HK-2 (cell line): ENCODE data around the gene ARID5B.

Experiments used
- DNase-seq: peaks from one replicate; pipeline ENCODE4 v3.0.0-alpha.2; 2018; ENCODE audit not compliant: unreplicated experiment

Gene ARID5B

DNA sequence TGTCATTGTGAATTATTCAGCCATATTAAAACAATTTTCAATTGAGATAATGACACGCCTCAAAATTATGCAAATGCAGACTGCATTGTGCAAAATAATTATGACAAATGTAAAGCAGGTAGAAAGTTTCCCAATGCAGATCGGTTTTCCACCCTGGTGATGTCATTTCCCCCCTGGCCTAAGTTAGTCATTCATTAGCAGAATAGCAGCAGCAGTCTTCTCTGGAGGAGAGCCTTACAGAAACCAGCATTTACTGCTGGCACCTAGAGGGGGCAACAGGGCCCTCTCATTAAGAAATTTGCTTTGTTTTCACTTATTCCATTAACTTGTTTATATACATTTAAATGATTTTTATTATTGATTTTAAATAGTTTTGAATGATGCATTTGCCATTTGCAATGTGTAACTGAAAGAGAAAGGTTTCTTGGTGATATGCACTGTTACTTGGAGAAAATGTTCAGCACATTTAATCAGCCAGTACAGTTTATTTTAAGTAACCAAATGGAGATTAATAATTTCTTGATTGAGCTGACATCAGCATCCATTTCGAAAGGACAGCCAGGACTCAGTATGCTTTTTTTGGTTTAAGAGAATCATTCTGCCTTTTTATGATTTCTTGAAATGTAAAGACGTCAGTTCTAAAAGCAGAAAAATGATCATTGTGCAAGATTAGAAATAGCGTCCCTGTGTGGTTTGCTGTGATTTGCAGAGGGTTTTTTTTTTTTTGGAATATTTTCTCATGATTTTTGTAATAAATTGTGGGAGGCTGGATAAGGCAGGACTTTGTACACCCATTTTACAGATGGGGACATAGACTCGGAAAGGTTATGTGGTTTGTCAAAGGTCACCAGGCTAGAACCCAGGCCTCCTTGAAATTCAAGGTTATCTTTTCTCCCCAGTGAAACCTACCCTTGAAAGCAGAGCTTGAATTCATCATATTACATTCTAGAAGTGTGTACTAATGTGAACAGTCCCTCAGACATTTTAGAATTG, 3.5 kb downstream of the ARID5B start:
- peak; percentile 50 for DNase-seq

DNA sequence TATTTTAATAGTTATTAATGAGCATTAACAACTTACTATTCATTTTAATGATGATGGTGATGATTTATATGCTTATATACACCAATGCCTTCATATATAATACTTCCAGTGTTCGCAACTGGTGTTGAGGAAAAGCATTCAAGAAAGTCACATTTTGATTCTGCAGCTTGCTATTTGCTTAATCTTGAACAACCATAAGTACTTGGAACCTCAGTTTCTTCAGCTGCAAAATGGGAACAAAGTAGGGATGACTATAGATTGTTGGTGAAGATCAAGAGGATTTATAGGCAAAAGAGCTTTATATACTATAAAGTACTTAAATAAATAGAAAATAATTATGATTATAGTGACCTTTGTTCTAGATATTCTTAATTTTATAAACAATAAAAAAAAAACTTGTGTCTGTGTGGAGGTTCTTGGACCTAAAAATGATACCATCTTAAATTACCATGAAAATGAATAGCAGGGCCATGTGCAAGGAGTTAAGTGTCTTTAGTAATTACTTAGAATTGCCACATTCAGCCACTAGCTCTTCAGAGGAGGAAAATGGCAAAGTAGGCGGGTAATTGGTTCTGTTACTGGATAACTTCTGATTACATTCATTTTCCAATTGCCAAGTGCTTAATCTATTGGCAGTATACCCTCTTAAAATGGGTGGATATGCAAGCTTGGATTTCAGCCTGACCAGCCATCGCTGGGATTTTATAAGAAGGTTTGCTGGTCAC, 4.5 kb downstream of the ARID5B start:
- no peak for DNase-seq

DNA sequence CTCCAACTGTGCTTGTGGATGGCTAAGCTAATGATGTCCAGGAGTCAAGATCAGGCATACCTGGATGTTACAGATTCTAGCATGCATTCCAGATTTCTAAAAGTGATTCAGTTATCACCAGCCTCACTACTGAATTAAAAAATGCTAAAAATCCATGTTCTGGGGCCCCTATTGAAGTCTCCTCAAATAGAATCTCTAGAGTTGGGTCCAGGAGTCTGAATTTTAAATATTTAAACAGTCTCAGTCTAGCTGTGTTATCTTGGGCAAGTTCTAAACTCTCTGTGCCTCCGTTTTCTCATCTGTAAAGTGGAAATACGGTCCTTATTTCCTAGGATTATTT, 5.0 kb downstream of the ARID5B start:
- no peak for DNase-seq

DNA sequence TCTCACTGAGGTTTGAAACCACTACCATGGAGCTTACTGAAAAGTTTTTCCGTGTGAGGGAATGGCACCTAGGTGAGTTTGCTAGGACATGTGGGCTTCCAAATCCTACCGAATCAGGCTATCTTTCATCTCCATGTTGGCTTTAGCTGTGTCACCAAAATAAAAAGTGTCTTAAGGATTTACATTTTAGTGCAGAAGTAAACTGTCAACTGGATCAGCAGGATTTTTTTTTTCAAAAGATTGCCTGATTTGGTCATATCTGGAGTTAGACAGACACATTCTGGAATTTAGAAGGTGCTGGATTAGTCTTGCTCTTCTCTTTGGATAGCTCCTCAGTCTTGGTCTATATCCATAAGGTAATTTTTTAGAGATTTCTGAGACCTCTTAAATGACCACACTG, 5.5 kb downstream of the ARID5B start:
- no peak for DNase-seq

DNA sequence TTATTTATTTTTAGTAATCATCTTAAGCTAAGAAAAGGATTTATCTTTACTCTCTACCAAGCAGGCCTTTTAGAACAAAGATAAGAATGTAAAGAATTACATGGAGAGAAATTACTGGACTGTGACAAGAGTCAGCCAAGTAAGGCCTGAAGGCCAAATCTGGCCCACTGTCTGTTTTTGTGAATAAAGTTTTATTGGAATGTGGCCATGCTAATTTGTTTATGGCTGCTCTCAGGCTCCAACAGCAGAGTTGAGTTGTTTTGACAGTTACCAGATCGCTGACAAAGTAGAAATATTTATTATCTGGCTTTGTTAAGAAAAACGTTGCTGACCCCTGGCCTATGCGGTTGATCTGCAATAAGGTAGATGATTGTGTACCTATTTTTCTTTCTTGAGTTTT, 6.1 kb downstream of the ARID5B start:
- no peak for DNase-seq

DNA sequence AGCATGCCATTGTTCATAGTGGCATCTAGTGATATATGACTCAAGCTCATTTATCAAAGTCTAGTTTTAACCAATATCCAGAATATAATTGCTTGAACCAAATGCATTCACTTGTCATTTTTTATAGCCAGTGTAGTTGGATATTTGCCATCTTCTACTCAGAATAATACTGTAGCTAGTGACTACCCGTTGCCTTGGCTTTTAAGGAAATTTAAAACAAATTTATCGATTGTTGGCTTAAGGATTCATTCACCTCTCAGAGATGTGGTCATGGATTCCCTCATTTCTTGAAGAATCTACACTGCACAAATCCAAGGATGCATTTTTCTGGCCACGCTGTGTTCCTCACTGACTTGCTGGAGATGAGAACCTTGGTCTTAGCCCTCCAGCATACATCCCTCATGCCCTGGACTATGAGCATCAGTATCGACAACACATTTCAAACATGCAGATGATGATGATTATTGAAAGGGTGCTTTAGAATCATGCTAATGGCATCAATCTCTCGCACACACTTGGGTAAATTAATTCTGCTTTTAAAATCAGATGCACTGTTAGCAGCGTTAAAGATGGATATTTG, 8.8 kb downstream of the ARID5B start:
- no peak for DNase-seq

DNA sequence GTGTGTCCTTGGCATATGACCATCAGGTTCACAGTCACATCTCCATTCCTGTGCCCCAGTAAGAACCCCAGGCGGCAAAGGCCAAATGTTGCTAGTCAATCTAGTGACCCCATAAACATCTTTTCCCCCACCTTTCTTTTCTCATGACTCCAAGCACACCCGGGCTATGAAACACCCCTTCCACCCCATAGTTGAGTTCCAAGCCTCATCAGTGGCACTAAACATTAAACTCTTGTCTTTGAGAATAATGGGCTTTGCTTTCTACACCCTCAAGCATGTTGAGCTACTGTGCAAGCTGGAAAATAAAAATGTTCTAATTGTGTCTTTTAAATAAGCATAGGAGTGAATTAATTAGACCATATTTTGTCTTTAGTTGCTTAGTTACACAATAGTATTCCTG, 9.4 kb downstream of the ARID5B start:
- no peak for DNase-seq

DNA sequence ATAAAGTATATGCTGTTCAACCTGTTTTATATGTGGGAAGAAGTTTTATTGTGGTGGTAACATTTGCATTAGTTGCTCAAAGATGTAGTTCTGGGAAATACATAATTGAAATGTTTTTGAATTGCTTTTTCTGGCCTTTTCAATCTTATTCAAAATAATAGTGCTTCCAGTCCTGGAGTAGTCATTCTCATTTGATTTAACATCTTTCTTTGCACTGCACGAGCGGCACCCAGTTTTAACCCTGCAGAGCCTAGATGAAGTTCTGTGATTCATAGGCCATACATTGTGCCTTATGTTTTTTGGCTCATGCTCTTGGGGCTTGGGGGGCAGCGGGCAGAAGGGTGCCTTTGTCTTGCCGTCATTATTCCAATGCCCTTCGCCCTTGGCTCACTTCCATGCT, 9.9 kb downstream of the ARID5B start:
- no peak for DNase-seq

DNA sequence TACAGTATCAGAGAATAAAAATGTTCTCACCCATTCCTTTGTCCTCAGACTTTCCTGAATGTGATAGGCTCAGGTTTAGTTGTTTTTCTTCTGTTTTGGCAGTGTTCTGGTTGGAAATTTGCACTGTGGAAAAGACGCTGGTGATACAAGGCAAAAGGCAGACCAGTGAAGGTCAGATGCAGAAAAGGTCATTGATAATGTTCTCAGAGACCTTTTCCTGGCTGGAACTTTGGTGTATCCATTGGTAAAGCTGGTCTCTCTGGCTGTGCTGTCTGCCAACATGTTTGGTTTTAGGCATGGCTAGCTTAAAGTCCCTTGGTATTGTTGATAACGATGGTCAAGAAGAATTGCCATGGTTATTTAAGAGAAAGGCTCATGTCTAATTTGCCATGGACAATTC, 11.5 kb downstream of the ARID5B start:
- DNase-seq: no peak

DNA sequence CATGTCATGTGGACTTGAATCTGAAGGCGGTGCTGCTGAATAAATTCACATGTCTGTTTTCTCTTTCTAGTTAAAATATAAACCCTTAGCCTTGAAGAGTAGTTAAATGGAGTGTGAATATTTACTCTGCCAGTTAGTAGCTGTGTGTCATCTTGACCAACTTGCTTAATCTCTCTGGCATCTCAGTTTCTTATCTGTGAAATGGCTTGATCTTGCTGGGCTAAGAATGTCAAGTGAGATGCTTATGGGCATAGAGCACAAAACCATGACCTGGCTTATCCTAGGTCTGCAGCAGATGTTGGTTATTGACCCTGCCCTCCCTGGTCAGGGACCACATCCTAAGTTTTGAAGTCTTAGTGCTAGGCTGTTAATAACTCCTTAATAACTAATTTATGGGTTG, 16.6 kb downstream of the ARID5B start:
- DNase-seq: peak; percentile 20

DNA sequence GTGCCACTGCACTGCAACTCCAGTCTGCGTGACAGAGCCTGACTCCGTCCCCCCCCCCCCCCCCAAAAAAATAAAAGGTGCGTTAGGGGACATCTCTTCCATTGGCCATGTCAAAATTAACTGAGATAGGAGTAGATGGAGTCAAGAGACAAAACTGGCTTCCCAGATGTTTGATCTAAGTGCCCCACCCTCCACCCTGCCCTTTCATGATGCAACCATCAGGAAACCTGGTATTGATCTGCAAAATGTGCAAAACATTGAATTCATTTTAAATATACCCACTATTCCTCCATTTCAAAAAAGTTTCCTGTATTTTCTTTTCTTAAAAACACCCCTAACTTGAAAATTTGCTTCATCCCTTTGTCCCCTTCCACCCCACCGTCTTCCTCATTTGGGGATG, 17.5 kb downstream of the ARID5B start:
- DNase-seq: no peak

DNA sequence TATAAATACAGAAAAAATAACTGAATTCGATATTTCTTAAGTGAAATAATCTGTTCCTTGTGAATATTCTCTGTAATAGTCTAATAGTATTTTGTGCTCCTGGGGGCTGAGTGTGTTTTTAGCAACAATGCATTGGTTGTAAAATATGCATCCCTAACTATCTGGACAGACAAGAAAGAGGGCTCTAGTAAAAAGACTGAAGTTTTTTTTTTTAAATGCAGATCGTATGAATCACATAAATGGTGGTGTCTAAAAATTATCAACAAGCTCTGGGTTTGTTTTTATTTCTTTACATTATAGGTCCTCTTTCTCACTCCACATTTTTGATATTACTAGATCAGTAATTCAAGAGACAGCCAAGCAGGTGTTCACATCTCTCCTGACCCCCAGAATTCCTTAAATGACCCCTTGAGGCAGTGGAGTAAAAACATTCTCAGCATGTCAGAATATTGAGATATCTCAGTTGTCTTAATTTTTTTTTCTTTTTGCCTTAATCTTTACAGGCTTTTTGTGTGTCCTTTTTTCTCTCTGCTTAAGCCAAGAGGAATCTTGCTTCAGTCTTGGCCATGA, 18.2 kb downstream of the ARID5B start:
- DNase-seq: no peak

DNA sequence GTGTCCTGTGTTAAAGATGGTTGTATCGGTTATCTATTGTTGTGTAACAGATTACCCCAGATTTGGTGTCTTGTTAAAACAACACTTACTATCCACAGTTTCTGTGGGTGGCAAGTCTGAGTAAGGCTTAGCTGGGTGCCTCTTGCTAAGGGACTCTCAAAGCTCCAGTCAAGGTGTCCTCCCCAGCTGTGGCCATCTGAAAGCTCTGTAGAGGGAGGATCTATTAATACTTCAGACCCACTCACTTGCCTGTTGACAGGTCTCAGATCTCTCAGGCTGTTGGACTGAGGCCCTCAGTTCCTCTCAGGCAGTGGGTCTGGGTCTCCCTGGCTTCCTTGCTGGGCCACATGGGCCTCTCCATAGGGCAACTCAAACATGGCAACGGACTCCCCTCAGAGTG, 19.6 kb downstream of the ARID5B start:
- DNase-seq: no peak

DNA sequence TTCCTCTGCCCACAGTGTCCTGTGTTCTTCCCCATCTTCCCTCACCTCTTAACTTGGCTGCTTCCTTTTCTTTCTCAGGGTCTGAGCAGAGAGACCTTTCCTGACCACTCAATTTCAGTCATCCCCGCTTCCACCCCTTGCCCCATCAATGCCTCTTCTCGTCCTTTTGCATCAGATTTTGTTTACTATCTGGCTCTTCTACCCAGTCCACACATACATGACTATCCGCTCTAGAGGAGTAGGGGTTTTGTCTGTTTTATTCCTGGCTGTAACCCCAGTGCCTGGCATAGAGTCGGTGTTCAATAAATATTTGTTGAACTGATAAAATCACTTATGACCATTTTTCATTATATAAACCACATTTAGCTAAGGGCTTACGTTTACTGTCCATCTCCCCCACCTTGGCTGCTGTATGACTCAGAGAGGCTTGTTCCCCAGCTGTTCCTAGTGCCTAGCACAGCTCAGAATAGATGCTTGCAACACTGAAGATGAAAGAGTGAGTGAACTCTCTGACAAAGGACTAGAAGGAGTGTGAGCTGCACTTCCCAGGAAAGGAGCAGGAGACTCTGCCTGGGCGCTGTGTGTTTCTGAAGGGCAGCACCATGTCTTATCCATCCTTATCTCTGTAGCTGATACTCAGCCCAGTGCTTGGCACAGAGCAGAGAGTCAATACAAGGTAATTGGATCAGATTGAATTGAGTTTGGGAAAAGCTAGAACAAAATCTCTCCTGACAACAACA, 21.9 kb downstream of the ARID5B start:
- no peak for DNase-seq

DNA sequence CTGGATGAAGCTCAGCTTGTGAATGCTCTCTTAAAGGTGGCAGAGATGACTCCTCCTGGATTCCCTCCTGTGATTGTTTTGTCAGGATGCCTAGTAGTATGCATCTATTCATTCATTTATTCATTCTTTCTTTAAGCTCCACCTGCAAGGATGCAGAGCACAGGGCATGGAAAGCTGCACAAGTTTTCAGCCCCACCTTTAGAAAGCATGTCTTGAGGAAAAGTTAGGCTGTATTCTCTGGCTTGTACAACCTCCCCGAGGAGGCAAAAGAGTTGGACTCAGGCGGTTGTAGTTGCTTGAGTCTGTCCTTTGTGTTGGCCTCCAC, 22.4 kb downstream of the ARID5B start:
- DNase-seq: no peak

DNA sequence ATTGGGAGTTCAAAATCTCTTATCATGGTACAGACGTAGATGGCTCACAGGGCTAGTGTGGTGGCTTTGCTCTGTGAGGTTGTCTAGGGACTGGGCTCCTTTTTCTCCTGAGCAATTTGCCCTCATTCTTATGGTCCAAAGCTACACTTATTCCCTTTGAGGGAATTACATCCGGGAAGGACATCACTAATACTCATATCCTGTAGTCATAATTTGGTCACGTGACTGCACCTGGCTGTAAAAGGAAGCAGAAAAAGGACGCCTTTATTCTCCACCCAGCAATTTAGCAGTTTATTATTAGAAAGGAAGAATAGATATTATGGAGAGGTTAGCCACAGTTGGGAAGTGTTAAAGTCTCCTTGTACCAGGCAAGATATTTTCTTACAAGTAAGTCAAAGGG, 28.1 kb downstream of the ARID5B start:
- DNase-seq: no peak

DNA sequence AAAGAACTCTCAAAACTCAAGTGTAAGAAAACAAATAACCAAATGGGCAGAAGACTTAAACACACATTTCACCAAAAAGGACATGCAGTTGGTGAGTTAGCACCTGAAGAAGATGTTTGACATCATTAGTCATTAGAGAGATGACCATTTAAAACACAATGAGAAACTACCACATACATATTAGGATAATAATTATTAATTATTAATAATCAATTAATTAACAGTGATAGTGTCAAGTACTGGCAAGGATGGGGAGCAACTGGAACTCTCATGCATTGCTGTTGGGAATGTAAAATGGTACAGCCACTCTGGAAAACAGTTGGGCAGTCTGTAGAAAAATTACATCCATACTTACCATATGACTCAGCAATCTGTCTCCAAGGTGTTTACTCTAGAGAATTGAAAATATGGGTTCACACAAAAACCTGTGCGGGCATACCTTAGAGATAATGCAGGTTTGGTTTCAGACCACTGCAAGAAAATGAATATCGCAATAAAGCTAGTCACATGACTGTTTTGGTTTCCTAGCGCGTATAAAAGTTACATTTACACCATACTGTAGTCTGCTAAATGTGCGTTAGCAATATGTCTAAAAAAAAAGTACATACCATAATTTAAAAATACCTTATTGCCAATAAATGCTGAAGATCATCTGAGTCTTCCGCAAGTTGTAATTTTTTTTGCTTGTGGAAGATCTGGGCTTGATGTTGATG, 30.3 kb downstream of the ARID5B start:
- DNase-seq: no peak

DNA sequence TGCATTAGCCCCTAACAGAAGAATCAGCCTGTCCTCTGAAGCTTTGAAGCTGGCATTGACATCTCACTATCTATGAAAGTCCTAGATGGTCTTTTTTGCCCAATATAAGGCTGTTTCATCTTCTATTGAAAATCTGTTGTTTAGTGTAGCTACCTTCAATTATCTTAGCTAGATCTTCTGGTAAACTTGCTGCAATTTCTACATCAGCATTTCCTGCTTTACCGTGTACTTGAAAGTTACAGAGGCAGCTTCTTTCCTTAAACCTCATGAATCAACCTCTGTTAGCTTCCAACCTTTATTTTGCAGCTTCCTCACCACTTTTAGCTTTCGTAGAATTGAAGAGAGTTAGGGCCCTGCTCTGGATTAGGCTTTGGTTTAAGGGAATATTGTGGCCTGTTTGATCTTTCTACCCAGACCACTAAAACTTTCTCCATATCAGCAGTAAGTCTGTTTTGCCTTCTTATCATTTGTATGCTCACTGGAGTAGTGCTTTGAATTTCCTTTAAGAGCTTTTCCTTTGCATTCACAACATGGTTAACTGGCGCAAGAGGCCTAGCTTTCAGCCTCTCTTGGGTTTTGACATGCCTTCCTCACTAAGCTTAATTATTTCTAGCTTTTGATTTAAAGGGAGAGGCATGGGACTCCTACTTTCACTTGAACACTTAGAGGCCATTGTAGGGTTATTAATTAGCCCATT, 32.5 kb downstream of the ARID5B start:
- no peak for DNase-seq

DNA sequence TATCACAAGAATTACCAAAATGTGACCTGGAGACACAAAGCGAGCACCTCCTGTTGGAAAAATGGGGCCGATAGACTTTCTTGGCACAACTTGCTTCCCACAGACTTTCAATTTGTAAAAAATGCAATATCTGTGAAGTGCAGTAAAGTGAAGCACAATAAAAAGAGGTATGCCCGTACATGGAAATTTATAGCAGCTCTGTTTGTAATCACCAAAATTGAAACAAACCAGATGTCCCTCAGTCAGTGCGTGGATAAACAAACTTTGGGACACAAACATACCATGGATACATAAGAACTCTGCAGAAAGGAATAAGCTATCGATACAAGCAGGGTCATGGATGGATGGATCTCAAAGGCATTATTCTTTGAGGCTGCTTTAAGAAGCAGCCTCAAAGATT, 33.6 kb downstream of the ARID5B start:
- no peak for DNase-seq

DNA sequence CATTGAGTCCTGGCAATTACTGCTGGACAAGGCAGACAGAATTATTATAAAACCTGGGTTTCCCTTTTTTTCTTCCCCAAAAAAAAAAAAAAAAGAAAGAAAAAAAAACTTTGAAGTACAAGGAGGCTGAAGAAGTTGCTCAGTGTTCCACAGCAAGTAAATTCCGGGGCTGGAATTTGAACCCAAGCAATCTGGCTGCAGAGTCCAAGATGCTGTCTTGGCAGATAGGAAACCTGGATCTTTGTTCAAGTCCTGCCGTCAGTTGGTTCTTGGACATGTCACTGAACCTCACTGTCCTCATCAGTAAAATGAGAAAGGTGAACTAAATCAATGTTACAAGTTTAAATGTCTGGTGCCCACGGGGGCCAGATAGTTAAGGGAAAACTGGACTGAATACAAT, 35.3 kb downstream of the ARID5B start:
- no peak for DNase-seq
